Suprapubic skin (tissue), 4 donors: ENCODE results near the gene FAM83B. TPM values are rescaled to one million over a fixed set of nuclear protein-coding genes. Genes with fewer than 3 reads are reported as not detected.

Experiments
- DNase-seq, 2 donors: peaks; one replicate each; pipeline ENCODE4 v3.0.0-alpha.2; 2019; ENCODE audit warnings: low spot score in 2 of 2
- H3K27ac ChIP-seq: fragments of 200-600 bp; sonication (generic); one replicate; pipeline ENCODE4 v1.5.1; 2019
- H3K27me3 ChIP-seq: fragments of 200-600 bp; sonication (generic); one replicate; pipeline ENCODE4 v1.5.1; 2019
- H3K36me3 ChIP-seq: fragments of 200-600 bp; sonication (generic); one replicate; pipeline ENCODE4 v1.5.1; 2019
- H3K4me1 ChIP-seq: fragments of 200-600 bp; sonication (generic); one replicate; pipeline ENCODE4 v1.5.1; 2019
- H3K4me3 ChIP-seq: fragments of 200-600 bp; sonication (generic); one replicate; pipeline ENCODE4 v1.5.1; 2019; ENCODE audit warnings: mild to moderate bottlenecking
- H3K9me3 ChIP-seq: fragments of 200-600 bp; sonication (generic); one replicate; pipeline ENCODE4 v1.5.1; 2019
- CTCF ChIP-seq, 2 donors: fragments of 200-600 bp in 1 of 2; fragments of 450-650 bp in 1 of 2; sonication (generic) in 1 of 2; IDR thresholded peaks; one replicate each; pipeline ENCODE4 v1.5.1; 2016 to 2019; ENCODE audit warnings: antibody characterized with exemption in 2 of 2, mild to moderate bottlenecking in 1 of 2, moderate library complexity in 1 of 2
- EP300 ChIP-seq: sonication (generic); formaldehyde crosslinking; IDR thresholded peaks from one replicate; pipeline ENCODE4 v1.6.1; 2017; ENCODE audit warnings: antibody characterized with exemption
- POLR2A ChIP-seq, 2 donors: fragments of 450-650 bp; IDR thresholded peaks; one replicate each; pipeline ENCODE4 v1.6.1; 2017; ENCODE audit warnings: antibody characterized with exemption in 2 of 2, mild to moderate bottlenecking in 2 of 2, moderate library complexity in 2 of 2
- POLR2AphosphoS5 ChIP-seq, 3 donors: sonication (generic); formaldehyde crosslinking; IDR thresholded peaks; one replicate each; pipeline ENCODE4 v1.6.1; 2017; ENCODE audit warnings: antibody characterized with exemption in 3 of 3
- WGBS: methylation state at CpG from one replicate; pipeline ENCODE4 v1.1.5; 2018; 5-methylcytosine and 5-hydroxymethylcytosine counted together
- total RNA-seq, 4 donors: library from RNA; depleted of rRNA; stranded (reverse); fragments of >200 nt; gene quantifications; one replicate each; pipeline ENCODE4 v1.1.0, GENCODE V29; 2016

Gene FAM83B
- total RNA-seq, 4 donors from 2014 or later = 100 to 153 (median 125) TPM

DNA sequence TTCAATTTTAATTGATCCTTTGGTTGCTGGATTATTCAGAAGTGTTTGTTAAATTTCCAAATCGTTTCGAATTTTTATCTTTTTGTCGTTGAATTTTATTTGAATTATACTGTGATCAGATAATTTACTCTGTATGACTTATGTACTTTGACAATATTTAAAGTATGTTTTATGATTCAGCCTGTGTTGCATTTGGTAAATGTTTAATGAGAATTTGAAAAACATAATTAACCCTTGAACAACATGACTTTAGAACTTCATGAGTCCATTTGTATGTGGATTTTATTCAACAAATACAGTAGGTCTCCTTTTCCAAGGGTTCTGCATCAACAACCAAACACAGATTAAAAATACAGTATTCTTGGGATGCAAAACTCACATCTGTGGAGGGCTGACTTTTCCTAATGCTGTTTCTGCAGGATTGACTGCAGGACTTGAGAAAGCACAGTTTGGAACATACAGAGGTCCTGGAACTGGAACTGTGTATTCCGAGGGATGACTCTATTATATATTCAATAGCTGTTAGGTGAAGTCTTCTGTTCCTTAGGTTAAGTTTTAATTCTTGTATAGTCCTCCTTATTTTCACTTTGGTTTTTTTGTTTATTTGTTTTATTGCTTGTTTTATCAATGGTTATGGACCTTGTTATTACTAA, 40.5 kb downstream of the FAM83B start:
- no peak overlapping the region for H3K4me3 ChIP-seq
- H3K36me3 ChIP-seq = no peaks in the 10 kb centered on the region
- no peaks in the 10 kb centered on the region for H3K4me1 ChIP-seq
- no peak for DNase-seq
- WGBS = 81% methylated on average over 4 of the region's 4 CpGs
- TF ChIP-seq CTCF (IDR thresholded peaks at IDR 0.05) (no peak), EP300 (no peak), POLR2A (IDR thresholded peaks at IDR 0.05) (no peak), POLR2AphosphoS5 (IDR thresholded peaks at IDR 0.05) (no peak)
- H3K27me3 ChIP-seq = no peaks in the 10 kb centered on the region
- no peak overlapping the region for H3K27ac ChIP-seq
- no peaks in the 10 kb centered on the region for H3K9me3 ChIP-seq

GRCh38 chr6:54891536-54891935, 45.0 kb downstream of the FAM83B start:
- DNase-seq = no peak
- TF ChIP-seq POLR2AphosphoS5 (IDR thresholded peaks at IDR 0.05) = no peak
- TF ChIP-seq POLR2A (IDR thresholded peaks at IDR 0.05) = no peak
- TF ChIP-seq EP300 = no peak
- no peak for TF ChIP-seq CTCF (IDR thresholded peaks at IDR 0.05)

GRCh38 chr6:54892831-54893230, 46.3 kb downstream of the FAM83B start:
- H3K27ac ChIP-seq = no peak overlapping the region
- H3K36me3 ChIP-seq = no peaks in the 10 kb centered on the region
- H3K4me1 ChIP-seq = no peaks in the 10 kb centered on the region
- no peaks in the 10 kb centered on the region for H3K27me3 ChIP-seq
- no peak for TF ChIP-seq POLR2A (IDR thresholded peaks at IDR 0.05)
- DNase-seq = no peak
- no peak overlapping the region for H3K4me3 ChIP-seq
- H3K9me3 ChIP-seq = no peaks in the 10 kb centered on the region
- WGBS = 78% methylated on average over 1 of the region's 1 CpG

More at GRCh38 chr6:54891536-54891935, 45.0 kb downstream of the FAM83B start:
- Histone ChIP-seq H3K27ac (no peak overlapping the region), H3K27me3 (no peaks in the 10 kb centered on the region), H3K4me3 (no peak overlapping the region), H3K36me3 (no peaks in the 10 kb centered on the region), H3K9me3 (no peaks in the 10 kb centered on the region), H3K4me1 (no peaks in the 10 kb centered on the region)
- WGBS = 52% methylated on average over 1 of the region's 1 CpG

DNA sequence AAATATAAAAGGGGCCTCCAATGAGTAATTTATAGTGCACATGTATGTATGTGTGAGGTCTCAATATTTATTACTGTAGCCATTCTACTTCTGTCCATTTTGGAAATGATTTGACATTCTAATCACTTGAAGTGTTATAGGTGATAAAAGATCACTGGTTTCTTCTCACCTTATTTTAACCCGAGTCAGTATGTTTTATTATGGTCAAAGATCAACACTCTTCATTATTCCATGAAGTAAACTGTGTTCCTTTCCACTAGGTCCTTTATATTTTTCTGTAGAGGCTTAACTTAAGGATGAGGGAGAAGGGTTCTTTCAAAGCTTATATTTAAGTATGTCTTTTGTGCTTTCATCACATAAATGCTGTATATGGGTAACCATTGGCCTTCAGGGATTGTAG, 47.2 kb downstream of the FAM83B start:
- Histone ChIP-seq H3K36me3 (no peaks in the 10 kb centered on the region), H3K27me3 (no peaks in the 10 kb centered on the region), H3K4me3 (no peak overlapping the region), H3K4me1 (no peaks in the 10 kb centered on the region), H3K27ac (no peak overlapping the region), H3K9me3 (no peaks in the 10 kb centered on the region)
- WGBS = 81% methylated on average over 1 of the region's 1 CpG
- no peak for TF ChIP-seq POLR2A (IDR thresholded peaks at IDR 0.05)
- no peak for TF ChIP-seq POLR2AphosphoS5 (IDR thresholded peaks at IDR 0.05)
- no peak for TF ChIP-seq EP300
- TF ChIP-seq CTCF (IDR thresholded peaks at IDR 0.05) = no peak
- DNase-seq = no peak

DNA sequence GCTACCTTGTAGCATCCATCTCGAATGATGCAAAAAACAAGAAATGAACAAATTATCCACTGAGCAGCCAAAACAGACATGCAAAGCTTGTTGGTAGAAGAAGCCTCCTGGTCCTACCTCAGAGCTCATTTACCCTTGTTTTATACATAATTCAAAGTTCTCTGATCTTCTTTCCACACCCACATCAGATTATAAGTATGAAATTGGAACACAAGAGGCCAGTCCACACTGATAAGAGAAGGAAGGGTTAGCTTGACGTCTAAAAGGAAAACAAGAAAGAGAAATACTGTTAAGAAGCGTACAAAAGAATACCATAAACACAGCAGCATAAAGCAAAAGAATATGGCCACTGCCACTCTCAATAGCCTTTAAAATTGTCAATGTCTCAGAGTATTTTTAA, 49.7 kb downstream of the FAM83B start:
- TF ChIP-seq CTCF (IDR thresholded peaks at IDR 0.05) = no peak

More for the DNA sequence above, 49.7 kb downstream of the FAM83B start:
- Histone ChIP-seq H3K4me1 (no peaks in the 10 kb centered on the region), H3K27ac (no peak overlapping the region), H3K36me3 (no peaks in the 10 kb centered on the region), H3K4me3 (no peak overlapping the region), H3K27me3 (no peaks in the 10 kb centered on the region), H3K9me3 (no peaks in the 10 kb centered on the region)
- WGBS = 83% methylated on average over 3 of the region's 3 CpGs
- DNase-seq = no peak
